ENCODE data around the gene TIFAB. TPM values are rescaled to one million over a fixed set of nuclear protein-coding genes. Genes with fewer than 3 reads are reported as not detected.

Gene TIFAB
- total RNA-seq, 2 donors from 2014 or later, result not detected

GRCh38 chr5:135398160-135398854 is 53.8 kb downstream of the TIFAB start:
- DNase-seq (ENCODE audit: low spot score), result no peak

More at GRCh38 chr5:135398160-135398854, 53.8 kb downstream of the TIFAB start:
- intact Hi-C loops (cut with DNase I), result no loop called here

Other genes starting within 250 kb of the TIFAB start
- gene MACROH2A1, start 53.1 kb downstream of the TIFAB start, total RNA-seq, result 10 to 100 TPM; 98.0 to 99.6 TPM
- not detected for gene DCANP1, start 5.0 kb downstream of the TIFAB start, total RNA-seq
- gene NEUROG1, start 83.6 kb upstream of the TIFAB start, total RNA-seq, result not detected
- 10 to 100 TPM; 52.6 to 87.3 TPM for gene CXCL14, start 126.6 kb upstream of the TIFAB start, total RNA-seq

All from posterior vena cava (tissue), 2 donors.